K562 (cell line): ENCODE results near the gene RAD23B. TPM values are rescaled to one million over a fixed set of nuclear protein-coding genes. Genes with fewer than 3 reads are reported as not detected.

Source experiments
- CCNT2 ChIP-seq: IDR thresholded peaks from 2 replicates; pipeline ENCODE4 v1.6.1; 2011; ENCODE audit warnings: borderline replicate concordance, low read depth, mild to moderate bottlenecking, moderate library complexity, mixed read lengths, low read length; ENCODE audit not compliant: insufficient read length; ENCODE audit errors: extremely low read depth
- CLOCK ChIP-seq: fragments of 250-450 bp; sonication (Bioruptor Pico); IDR thresholded peaks from 2 replicates; pipeline ENCODE4 v1.4.0; 2020; ENCODE audit warnings: mild to moderate bottlenecking, moderate library complexity, borderline replicate concordance
- DPF2 ChIP-seq: fragments of 450-650 bp; IDR thresholded peaks from 2 replicates; pipeline ENCODE4 v1.6.1; 2016
- FOXA3 ChIP-seq, 2 experiments: fragments of 450-650 bp in 1 of 2; sonication (generic) in 1 of 2; formaldehyde crosslinking; IDR thresholded peaks in 1 of 2; conservative IDR thresholded peaks in 1 of 2; 2 replicates each; pipeline versions ENCODE4 v1.4.0 to v1.8.0; 2020 to 2022; ENCODE audit warnings: mild to moderate bottlenecking in 2 of 2, missing genetic modification reagents in 1 of 2
- GABPB1 ChIP-seq: sonication (generic); formaldehyde crosslinking; IDR thresholded peaks from 2 replicates; pipeline ENCODE4 v1.8.0; 2022; ENCODE audit warnings: mild to moderate bottlenecking, missing genetic modification reagents
- HDGF ChIP-seq: fragments of 450-650 bp; IDR thresholded peaks from 2 replicates; pipeline ENCODE4 v1.6.1; 2016
- IFI16 ChIP-seq: fragments of 250-450 bp; sonication (Bioruptor Pico); IDR thresholded peaks from 2 replicates; pipeline ENCODE4 v2.1.2; 2022; ENCODE audit warnings: mild to moderate bottlenecking, inconsistent platforms
- JUNB ChIP-seq: fragments of 450-650 bp; formaldehyde crosslinking; conservative IDR thresholded peaks from 2 replicates; pipeline ENCODE4 v1.4.0; 2020; ENCODE audit warnings: mild to moderate bottlenecking
- MAFG ChIP-seq: fragments of 450-650 bp; conservative IDR thresholded peaks from 2 replicates; pipeline ENCODE4 v1.6.1; 2016; ENCODE audit warnings: missing genetic modification characterization, missing compliant biosample characterization
- MBD2 ChIP-seq: sonication (generic); IDR thresholded peaks from 2 replicates; pipeline ENCODE4 v1.6.1; 2016; ENCODE audit warnings: low read depth, borderline replicate concordance
- NFIX ChIP-seq: fragments of 250-450 bp; sonication (Bioruptor Pico); IDR thresholded peaks from 2 replicates; pipeline ENCODE4 v1.4.0; 2020; ENCODE audit warnings: low read depth, mild to moderate bottlenecking, moderate library complexity
- NKRF ChIP-seq: fragments of 450-650 bp; IDR thresholded peaks from 2 replicates; pipeline ENCODE4 v1.6.1; 2016; ENCODE audit warnings: borderline replicate concordance
- RFX5 ChIP-seq: IDR thresholded peaks from 2 replicates; pipeline ENCODE4 v1.6.1; 2011; ENCODE audit warnings: low read depth, mild to moderate bottlenecking, improper control_type of control experiment, low read length
- RHOXF2B ChIP-seq: fragments of 250-450 bp; sonication (Bioruptor Pico); conservative IDR thresholded peaks from 2 replicates; pipeline ENCODE4 v1.5.1; 2021
- SPI1 ChIP-seq: IDR thresholded peaks from 2 replicates; pipeline ENCODE4 v1.6.1; 2011; ENCODE audit warnings: low read depth, low read length, control low read depth, borderline replicate concordance
- TEAD2 ChIP-seq: fragments of 450-650 bp; IDR thresholded peaks from 2 replicates; pipeline ENCODE4 v1.6.1; 2016; ENCODE audit warnings: missing genetic modification characterization, control low read depth, missing compliant biosample characterization
- TGIF2 ChIP-seq: sonication (generic); formaldehyde crosslinking; IDR thresholded peaks from 2 replicates; pipeline ENCODE4 v1.8.1; 2022; ENCODE audit warnings: mild to moderate bottlenecking, missing genetic modification reagents, moderate library complexity
- XRCC4 ChIP-seq: IDR thresholded peaks from one replicate; pipeline ENCODE4 v1.6.1; 2011; ENCODE audit not compliant: insufficient read depth, insufficient read length; ENCODE audit errors: extremely low read depth
- ZBTB26 ChIP-seq: fragments of 450-650 bp; formaldehyde crosslinking; IDR thresholded peaks from 2 replicates; pipeline ENCODE4 v1.4.0; 2022; ENCODE audit warnings: missing genetic modification characterization
- ZC3H8 ChIP-seq: fragments of 450-650 bp; IDR thresholded peaks from 2 replicates; pipeline ENCODE4 v1.6.1; 2017
- ZNF282 ChIP-seq: sonication (generic); formaldehyde crosslinking; IDR thresholded peaks from 2 replicates; pipeline ENCODE4 v1.8.1; 2023; ENCODE audit warnings: missing genetic modification reagents
- ZNF354B ChIP-seq: fragments of 250-450 bp; sonication (Bioruptor Pico); IDR thresholded peaks from 2 replicates; pipeline ENCODE4 v1.4.0; 2020
- polyA plus RNA-seq, 8 experiments: library from polyadenylated mRNA; depleted of rRNA in 4 of 8; stranded (reverse) in 5 of 8; unstranded in 3 of 8; fragments of >200 nt; fragmentation: Nextera tagmentation in 2 of 8; fragmentation: Illumina TruSeq in 1 of 8; extraction: Ambion mirVana in 2 of 8; extraction: Trizol in 1 of 8; gene quantifications; 2 replicates each; pipeline versions ENCODE4 v1.2.1 to v1.2.3, GENCODE V29; 2011 to 2014; ENCODE audit warnings: inconsistent platforms in 1 of 8, missing spikeins in 1 of 8
- total RNA-seq, 7 experiments: library from RNA; depleted of rRNA in 6 of 7; stranded (reverse); fragments of >200 nt in 6 of 7; fragmentation: Illumina TruSeq in 2 of 7; extraction: Trizol in 2 of 7; gene quantifications; 2 replicates each; pipeline versions ENCODE4 v1.2.1 to v1.2.3, GENCODE V29; 2011 to 2021; ENCODE audit warnings: low replicate concordance in 1 of 7

The RAD23B gene
- total and polyA plus RNA-seq, 9 of the 15 experiments (the other 6 are each of a cell fraction or from before 2014, with no cell fraction given): 14.5 to 184 (median 114) TPM

GRCh38 chr9:107281922-107282667, 984 bp upstream of the RAD23B start (continued):
- TF ChIP-seq CLOCK (CRISPR knock-in tag) (no peak), RHOXF2B (CRISPR knock-in tag) (no peak), NFIX (CRISPR knock-in tag) (no peak), CCNT2 (no peak), TEAD2 (tag) (no peak), IFI16 (CRISPR knock-in tag) (no peak), NKRF (peak; percentile 38; the same call in 1 of the 2 replicates), FOXA3 (CRISPR knock-in tag; conservative IDR thresholded peaks at IDR 0.05 in 1 of 2, IDR thresholded peaks at IDR 0.05 in 1 of 2) (no peak), TGIF2 (CRISPR knock-in tag) (no peak), XRCC4 (no peak), ZNF282 (CRISPR knock-in tag) (no peak), DPF2 (no peak), GABPB1 (no peak), RFX5 (no peak), MBD2 (no peak), ZBTB26 (no peak), SPI1 (no peak), JUNB (no peak), ZC3H8 (0 out of 2 replicates have a peak, but pooled peaks have one; percentile 57), HDGF (no peak), MAFG (tag) (no peak), ZNF354B (CRISPR knock-in tag) (no peak)
- TF ChIP-seq, all 486 proteins: peak for 4
